Measurements from ENCODE around the gene HSPA1L.

DNA sequence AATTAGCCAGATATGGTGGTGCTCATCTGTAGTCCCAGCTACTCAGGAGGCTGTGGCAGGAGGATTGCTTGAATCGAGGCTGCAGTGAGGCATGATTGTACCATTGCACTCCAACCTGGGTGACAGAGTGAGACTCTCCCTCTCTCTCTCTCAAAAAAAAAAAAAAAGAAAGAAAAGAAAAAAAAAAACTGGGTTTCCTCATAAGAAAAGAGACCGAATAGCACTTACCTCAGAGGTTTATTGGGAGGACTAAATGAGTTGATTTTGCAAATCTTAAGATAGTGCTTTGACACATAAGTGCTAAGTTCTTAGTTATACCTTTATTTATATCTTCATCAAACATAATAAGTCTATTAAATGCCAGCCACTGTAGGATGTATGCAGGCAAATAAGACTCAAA is 44.2 kb downstream of the HSPA1L start:
- TF ChIP-seq, protein P1, sequence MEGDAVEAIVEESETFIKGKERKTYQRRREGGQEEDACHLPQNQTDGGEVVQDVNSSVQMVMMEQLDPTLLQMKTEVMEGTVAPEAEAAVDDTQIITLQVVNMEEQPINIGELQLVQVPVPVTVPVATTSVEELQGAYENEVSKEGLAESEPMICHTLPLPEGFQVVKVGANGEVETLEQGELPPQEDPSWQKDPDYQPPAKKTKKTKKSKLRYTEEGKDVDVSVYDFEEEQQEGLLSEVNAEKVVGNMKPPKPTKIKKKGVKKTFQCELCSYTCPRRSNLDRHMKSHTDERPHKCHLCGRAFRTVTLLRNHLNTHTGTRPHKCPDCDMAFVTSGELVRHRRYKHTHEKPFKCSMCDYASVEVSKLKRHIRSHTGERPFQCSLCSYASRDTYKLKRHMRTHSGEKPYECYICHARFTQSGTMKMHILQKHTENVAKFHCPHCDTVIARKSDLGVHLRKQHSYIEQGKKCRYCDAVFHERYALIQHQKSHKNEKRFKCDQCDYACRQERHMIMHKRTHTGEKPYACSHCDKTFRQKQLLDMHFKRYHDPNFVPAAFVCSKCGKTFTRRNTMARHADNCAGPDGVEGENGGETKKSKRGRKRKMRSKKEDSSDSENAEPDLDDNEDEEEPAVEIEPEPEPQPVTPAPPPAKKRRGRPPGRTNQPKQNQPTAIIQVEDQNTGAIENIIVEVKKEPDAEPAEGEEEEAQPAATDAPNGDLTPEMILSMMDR (IDR thresholded peaks at IDR 0.05): no peak
- TF ChIP-seq POLR2A (IDR thresholded peaks at IDR 0.05) (no peak), POLR2AphosphoS5 (IDR thresholded peaks at IDR 0.05) (no peak)
